Keratinocyte (primary cell): ENCODE data around the gene DGKI. TPM values are rescaled to one million over a fixed set of nuclear protein-coding genes. Genes with fewer than 3 reads are reported as not detected.

ENCODE experiments used
- DNase-seq: peaks from one replicate; pipeline ENCODE4 v3.0.0-alpha.2; 2011; ENCODE audit warnings: low read depth, missing footprints, low spot score
- FAIRE-seq: peaks from 2 replicates; lab custom pipeline; 2011; peaks lifted over from hg19 to GRCh38; lab: Jason Lieb, UNC
- H2AFZ ChIP-seq: 2 replicates; pipeline ENCODE4 v1.6.0; 2012; ENCODE audit warnings: low read length, control low read depth, inconsistent platforms; ENCODE audit not compliant: control insufficient read depth
- H3K27ac ChIP-seq: 2 replicates; pipeline ENCODE4 v1.5.1; 2011; ENCODE audit warnings: low read length; ENCODE audit not compliant: control insufficient read depth, insufficient read depth
- H3K27me3 ChIP-seq: 3 replicates; pipeline ENCODE4 v1.6.0; 2011; ENCODE audit warnings: low read length; ENCODE audit not compliant: control insufficient read depth, insufficient read depth; ENCODE audit errors: extremely low read depth
- H3K36me3 ChIP-seq, 2 experiments: 2 replicates in 1 of 2; 3 replicates in 1 of 2; pipeline ENCODE4 v1.5.1; 2011; ENCODE audit warnings: low read length in 2 of 2, mild to moderate bottlenecking in 1 of 2; ENCODE audit not compliant: control insufficient read depth in 2 of 2, insufficient read depth in 2 of 2; ENCODE audit errors: extremely low read depth in 1 of 2
- H3K4me1 ChIP-seq: 3 replicates; pipeline ENCODE4 v1.5.1; 2011; ENCODE audit warnings: low read length; ENCODE audit not compliant: control insufficient read depth, insufficient read depth; ENCODE audit errors: extremely low read depth
- H3K4me2 ChIP-seq: 3 replicates; pipeline ENCODE4 v1.6.0; 2011; ENCODE audit warnings: low read depth, low read length; ENCODE audit not compliant: control insufficient read depth, insufficient read depth; ENCODE audit errors: extremely low read depth
- H3K4me3 ChIP-seq, 3 experiments: fragments of 200-600 bp in 1 of 3; sonication (generic) in 1 of 3; 2 replicates in 2 of 3; 3 replicates in 1 of 3; pipeline ENCODE4 v1.5.1; 2011 to 2016; ENCODE audit warnings: low read length in 3 of 3, mild to moderate bottlenecking in 3 of 3, control low read depth in 2 of 3, inconsistent platforms in 1 of 3, low read depth in 1 of 3, mixed read lengths in 1 of 3, mixed run types in 1 of 3, moderate library complexity in 1 of 3; ENCODE audit not compliant: control insufficient read depth in 2 of 3, insufficient read depth in 2 of 3; ENCODE audit errors: extremely low read depth in 1 of 3
- H3K79me2 ChIP-seq: 2 replicates; pipeline ENCODE4 v1.6.0; 2012; ENCODE audit warnings: low read length; ENCODE audit not compliant: control insufficient read depth, insufficient read depth
- H3K9ac ChIP-seq: 3 replicates; pipeline ENCODE4 v1.6.0; 2011; ENCODE audit warnings: low read length; ENCODE audit not compliant: control insufficient read depth, insufficient read depth; ENCODE audit errors: extremely low read depth
- H3K9me1 ChIP-seq: 3 replicates; pipeline ENCODE4 v1.6.0; 2011; ENCODE audit warnings: low read length; ENCODE audit not compliant: control insufficient read depth, insufficient read depth; ENCODE audit errors: extremely low read depth
- H3K9me3 ChIP-seq: 2 replicates; pipeline ENCODE4 v1.5.1; 2012; ENCODE audit warnings: low read depth, low read length; ENCODE audit not compliant: control insufficient read depth
- H4K20me1 ChIP-seq: 3 replicates; pipeline ENCODE4 v1.6.0; 2011; ENCODE audit warnings: low read length; ENCODE audit not compliant: control insufficient read depth, insufficient read depth; ENCODE audit errors: extremely low read depth
- EZH2 ChIP-seq: IDR thresholded peaks from one replicate; pipeline ENCODE4 v1.6.1; 2012; ENCODE audit warnings: inconsistent platforms, mild to moderate bottlenecking, low read length, moderate library complexity
- dilution Hi-C: fragments of 300-500 bp; cut with MboI; formaldehyde crosslinking; loops from one replicate; pipeline ENCODE4 v1.7.0; 2020; ENCODE audit warnings: low sequenced_read_pairs; ENCODE audit not compliant: extremely low pct_ligation_motif_present
- polyA plus RNA-seq, 5 experiments: library from polyadenylated mRNA; depleted of rRNA in 3 of 5; stranded (reverse) in 3 of 5; stranded (forward) in 1 of 5; unstranded in 1 of 5; fragments of >200 nt; gene quantifications; 1 replicate in 1 of 5; 2 replicates in 3 of 5; 3 replicates in 1 of 5; pipeline versions ENCODE4 v1.2.1 to v1.2.3, GENCODE V29; 2011 to 2012; ENCODE audit warnings: missing spikeins in 2 of 5, low read depth in 1 of 5, low replicate concordance in 1 of 5
- TF ChIP-seq, protein P1 (sequence below), 3 experiments: IDR thresholded peaks in 1 of 3; conservative IDR thresholded peaks in 1 of 3; optimal IDR thresholded peaks in 1 of 3; 2 replicates in 2 of 3; 3 replicates in 1 of 3; pipeline versions ENCODE3 to v1.5.1; 2011; ENCODE audit warnings: low read length in 3 of 3, mild to moderate bottlenecking in 3 of 3, moderate library complexity in 2 of 3, control low read depth in 1 of 3, inconsistent platforms in 1 of 3; ENCODE audit not compliant: insufficient read depth in 2 of 3; ENCODE audit errors: extremely low read depth in 1 of 3

DGKI gene
- polyA plus RNA-seq, 1 donor (not counting 4 experiments of a cell fraction or from before 2014, with no cell fraction given), result 0.14 TPM

DNA sequence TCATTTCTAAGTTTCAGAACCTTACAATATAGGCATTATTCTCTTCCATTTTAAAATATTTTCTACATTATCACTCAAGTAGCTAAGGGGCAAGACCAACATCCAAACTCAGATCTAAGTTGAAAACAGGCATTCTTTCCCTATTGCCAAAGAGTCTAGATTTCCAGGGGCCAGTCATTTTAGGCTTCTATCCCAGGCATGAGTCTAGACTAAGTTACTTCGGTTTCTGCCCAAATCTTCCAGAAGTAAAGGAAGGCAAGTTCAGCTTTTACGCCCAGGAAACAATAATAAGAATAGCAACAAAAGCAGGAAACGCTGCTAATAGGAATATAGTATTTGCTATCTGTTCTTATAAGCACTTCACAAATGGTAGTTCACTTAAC lies 189.9 kb downstream of the DGKI start:
- H2AFZ ChIP-seq, result no peak overlapping the region
- H3K27me3 ChIP-seq, result no peaks in the 10 kb centered on the region
- H3K9me1 ChIP-seq, result no peaks in the 10 kb centered on the region
- no peak overlapping the region for H3K4me2 ChIP-seq
- H3K9ac ChIP-seq, result no peak overlapping the region
- no peaks in the 10 kb centered on the region for H3K9me3 ChIP-seq
- no peaks in the 10 kb centered on the region for H3K79me2 ChIP-seq
- no peak for DNase-seq
- H3K36me3 ChIP-seq, result no peaks in the 10 kb centered on the region
- no peaks in the 10 kb centered on the region for H3K4me1 ChIP-seq
- no peak for FAIRE-seq
- no peak overlapping the region for H3K27ac ChIP-seq
- no peaks in the 10 kb centered on the region for H4K20me1 ChIP-seq
- dilution Hi-C loops, result no loop called here
- no peak overlapping the region for H3K4me3 ChIP-seq
- no peak for TF ChIP-seq EZH2
- TF ChIP-seq, protein P1, sequence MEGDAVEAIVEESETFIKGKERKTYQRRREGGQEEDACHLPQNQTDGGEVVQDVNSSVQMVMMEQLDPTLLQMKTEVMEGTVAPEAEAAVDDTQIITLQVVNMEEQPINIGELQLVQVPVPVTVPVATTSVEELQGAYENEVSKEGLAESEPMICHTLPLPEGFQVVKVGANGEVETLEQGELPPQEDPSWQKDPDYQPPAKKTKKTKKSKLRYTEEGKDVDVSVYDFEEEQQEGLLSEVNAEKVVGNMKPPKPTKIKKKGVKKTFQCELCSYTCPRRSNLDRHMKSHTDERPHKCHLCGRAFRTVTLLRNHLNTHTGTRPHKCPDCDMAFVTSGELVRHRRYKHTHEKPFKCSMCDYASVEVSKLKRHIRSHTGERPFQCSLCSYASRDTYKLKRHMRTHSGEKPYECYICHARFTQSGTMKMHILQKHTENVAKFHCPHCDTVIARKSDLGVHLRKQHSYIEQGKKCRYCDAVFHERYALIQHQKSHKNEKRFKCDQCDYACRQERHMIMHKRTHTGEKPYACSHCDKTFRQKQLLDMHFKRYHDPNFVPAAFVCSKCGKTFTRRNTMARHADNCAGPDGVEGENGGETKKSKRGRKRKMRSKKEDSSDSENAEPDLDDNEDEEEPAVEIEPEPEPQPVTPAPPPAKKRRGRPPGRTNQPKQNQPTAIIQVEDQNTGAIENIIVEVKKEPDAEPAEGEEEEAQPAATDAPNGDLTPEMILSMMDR (optimal IDR thresholded peaks at IDR 0.05 in 1 of 3, IDR thresholded peaks at IDR 0.05 in 1 of 3, conservative IDR thresholded peaks at IDR 0.05 in 1 of 3; ENCODE audit: extremely low read depth in 1 of 3, insufficient read depth in 2 of 3, low read length in 3 of 3), result no peak

DNA sequence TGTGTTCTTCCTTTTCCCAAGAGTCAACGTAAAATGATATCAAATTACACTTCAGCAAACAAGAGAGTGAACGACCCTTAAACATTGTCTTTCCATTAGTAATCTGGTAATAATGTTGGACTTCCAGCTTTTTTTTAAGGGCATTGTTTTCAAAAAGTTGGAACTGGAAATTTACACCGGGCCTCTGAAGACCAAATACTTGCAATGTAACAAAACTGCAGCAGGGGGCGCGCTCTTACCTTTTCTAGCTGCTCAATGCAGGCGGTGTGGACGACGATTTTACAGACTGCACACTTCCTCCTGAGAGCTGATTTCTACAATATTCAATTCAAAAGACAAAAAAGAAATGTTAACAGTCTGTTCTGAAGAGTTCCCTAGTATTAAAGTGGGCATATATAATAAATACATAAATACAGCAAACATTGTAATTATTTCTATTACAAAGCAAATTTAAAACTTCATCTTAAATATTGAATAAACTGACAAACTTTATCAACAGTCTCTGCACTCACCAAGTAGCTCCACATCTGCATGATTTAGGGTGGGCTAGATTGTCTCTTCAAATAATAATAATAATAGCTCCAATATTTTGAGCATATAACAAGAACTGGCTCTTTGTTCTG lies 190.4 kb downstream of the DGKI start:
- Histone ChIP-seq H3K27ac (no peak overlapping the region), H4K20me1 (no peaks in the 10 kb centered on the region), H3K4me2 (no peak overlapping the region), H3K79me2 (no peaks in the 10 kb centered on the region), H3K9me1 (no peaks in the 10 kb centered on the region), H3K36me3 (no peaks in the 10 kb centered on the region), H3K9me3 (no peaks in the 10 kb centered on the region), H3K27me3 (no peaks in the 10 kb centered on the region), H3K4me3 (no peak overlapping the region), H2AFZ (no peak overlapping the region), H3K9ac (no peak overlapping the region), H3K4me1 (no peaks in the 10 kb centered on the region)
- TF ChIP-seq, protein P1 (optimal IDR thresholded peaks at IDR 0.05 in 1 of 3, IDR thresholded peaks at IDR 0.05 in 1 of 3, conservative IDR thresholded peaks at IDR 0.05 in 1 of 3; ENCODE audit: extremely low read depth in 1 of 3, insufficient read depth in 2 of 3, low read length in 3 of 3), result peak; percentile 68 to 81 (median 77)
- TF ChIP-seq EZH2, result no peak
- FAIRE-seq, result no peak
- no peak for DNase-seq
- dilution Hi-C loops, result no loop called here
